Stomach smooth muscle (tissue), 2 donors: Measurements from ENCODE around the gene PPP5C.
"Not testable (repeated sequence)": the region's sequence is repeated elsewhere in the genome, so short reads cannot be mapped to it uniquely, and the experiment has no call there.

ENCODE experiments used
- H3K27ac ChIP-seq: one replicate; pipeline ENCODE4 v1.7.0; 2013; ENCODE audit warnings: mild to moderate bottlenecking, low read length, inconsistent platforms
- H3K27me3 ChIP-seq, 2 donors: one replicate each; pipeline ENCODE4 v1.7.0; 2013; ENCODE audit warnings: low read length in 2 of 2; ENCODE audit not compliant: insufficient read depth in 2 of 2, control insufficient read depth in 1 of 2
- H3K36me3 ChIP-seq, 2 donors: one replicate each; pipeline ENCODE4 v1.7.0; 2013; ENCODE audit warnings: low read length in 2 of 2; ENCODE audit not compliant: control insufficient read depth in 2 of 2, insufficient read depth in 2 of 2
- H3K4me1 ChIP-seq: one replicate; pipeline ENCODE4 v1.7.0; 2013; ENCODE audit warnings: low read length; ENCODE audit not compliant: control insufficient read depth, insufficient read depth
- H3K4me3 ChIP-seq, 2 donors: one replicate each; pipeline ENCODE4 v1.7.0; 2013; ENCODE audit warnings: low read length in 2 of 2
- H3K9ac ChIP-seq, 2 donors: one replicate each; pipeline ENCODE4 v1.7.0; 2013; ENCODE audit warnings: low read length in 2 of 2, mild to moderate bottlenecking in 1 of 2
- H3K9me3 ChIP-seq, 2 donors: one replicate each; pipeline ENCODE4 v1.7.0; 2013; ENCODE audit warnings: low read length in 2 of 2; ENCODE audit not compliant: control insufficient read depth in 2 of 2
- donor health status: healthy.
- donor health status: Pancreatic carcinoma.

PPP5C gene

GRCh38 chr19:46409191-46409590, 62.3 kb downstream of the PPP5C start:
- Histone ChIP-seq H3K4me1 (peaks cover 36% of the 10 kb centered on the region), H3K27me3 (peaks cover 58 to 71% of the 10 kb centered on the region in 2 donors), H3K9me3 (no peaks in the 10 kb centered on the region), H3K4me3 (no peak overlapping the region), H3K9ac (no peak overlapping the region), H3K36me3 (no peaks in the 10 kb centered on the region), H3K27ac (no peak overlapping the region)

- peaks cover 58 to 65% of the 10 kb centered on the region in 2 donors for H3K27me3 ChIP-seq
Observed at GRCh38 chr19:46410205-46411087, 63.6 kb downstream of the PPP5C start.

GRCh38 chr19:46411088-46411924, 64.4 kb downstream of the PPP5C start:
- H3K4me1 ChIP-seq: peaks cover 33% of the 10 kb centered on the region
- H3K27me3 ChIP-seq: peaks cover 51 to 56% of the 10 kb centered on the region in 2 donors
- H3K9ac ChIP-seq: peak overlapping the region; percentile 5 to 28
- peak overlapping the region; percentile 31 to 69 for H3K4me3 ChIP-seq
- no peak overlapping the region for H3K27ac ChIP-seq
- no peaks in the 10 kb centered on the region for H3K9me3 ChIP-seq
- H3K36me3 ChIP-seq: no peaks in the 10 kb centered on the region

More at GRCh38 chr19:46410205-46411087, 63.6 kb downstream of the PPP5C start:
- H3K27ac ChIP-seq: no peak overlapping the region
- H3K4me3 ChIP-seq: peak overlapping the region in 1 of 2 donors; percentile 69
- peaks cover 29% of the 10 kb centered on the region for H3K4me1 ChIP-seq
- no peaks in the 10 kb centered on the region for H3K36me3 ChIP-seq
- H3K9ac ChIP-seq: no peak overlapping the region
- H3K9me3 ChIP-seq: no peaks in the 10 kb centered on the region

GRCh38 chr19:46411925-46412649, 65.2 kb downstream of the PPP5C start:
- no peak overlapping the region for H3K27ac ChIP-seq
- no peaks in the 10 kb centered on the region for H3K36me3 ChIP-seq
- H3K9ac ChIP-seq: peak overlapping the region; percentile 21 to 28
- H3K4me3 ChIP-seq: peak overlapping the region; percentile 58 to 69
- H3K27me3 ChIP-seq: peaks cover 46 to 54% of the 10 kb centered on the region in 2 donors
- peaks cover 36% of the 10 kb centered on the region for H3K4me1 ChIP-seq
- no peaks in the 10 kb centered on the region for H3K9me3 ChIP-seq

- Histone ChIP-seq H3K4me1 (peaks cover 36% of the 10 kb centered on the region), H3K9me3 (no peaks in the 10 kb centered on the region), H3K27ac (no peak overlapping the region), H3K9ac (peak overlapping the region in 1 of 2 donors; percentile 26), H3K36me3 (no peaks in the 10 kb centered on the region), H3K27me3 (peaks cover 44 to 49% of the 10 kb centered on the region in 2 donors), H3K4me3 (peak overlapping the region; percentile 58 to 69)
Observed at GRCh38 chr19:46412650-46413261, 65.9 kb downstream of the PPP5C start.

- Histone ChIP-seq H3K9me3 (no peaks in the 10 kb centered on the region), H3K9ac (peak within 1 kb of the TSS in 1 of 2 donors; percentile 26), H3K27me3 (peaks cover 39 to 43% of the 10 kb centered on the region in 2 donors), H3K36me3 (no peaks in the 10 kb centered on the region), H3K27ac (no peak within 1 kb of the TSS), H3K4me3 (peak within 1 kb of the TSS; percentile 58 to 69), H3K4me1 (peaks cover 35% of the 10 kb centered on the region)
Observed at GRCh38 chr19:46413262-46414031, 66.6 kb downstream of the PPP5C start, which contains the start of gene CCDC8. Gene CCDC8 (minus strand): TSS chr19:46413564. CDS start chr19:46412810, 754 bp downstream.

- not testable (repeated sequence) for H3K27ac ChIP-seq, H3K36me3 ChIP-seq, H3K9me3 ChIP-seq, H3K9ac ChIP-seq, H3K4me3 ChIP-seq
- H3K4me1 ChIP-seq: peaks cover 33% of the 10 kb centered on the region
- peaks cover 36 to 40% of the 10 kb centered on the region in 2 donors for H3K27me3 ChIP-seq
Observed at GRCh38 chr19:46414899-46415298, 68.0 kb downstream of the PPP5C start.

- Histone ChIP-seq H3K4me3 (peak overlapping the region; percentile 42 to 63), H3K4me1 (peaks cover 32% of the 10 kb centered on the region), H3K27me3 (peaks cover 30 to 34% of the 10 kb centered on the region in 2 donors)
- not testable (repeated sequence) for H3K9me3 ChIP-seq, H3K27ac ChIP-seq, H3K36me3 ChIP-seq, H3K9ac ChIP-seq
Observed at GRCh38 chr19:46415804-46416709, 69.2 kb downstream of the PPP5C start.

- no peak overlapping the region for H3K27ac ChIP-seq
- H3K36me3 ChIP-seq: no peaks in the 10 kb centered on the region
- peaks cover 5 to 7% of the 10 kb centered on the region in 2 donors for H3K27me3 ChIP-seq
Observed at GRCh38 chr19:46420056-46420455, 73.2 kb downstream of the PPP5C start.

More at GRCh38 chr19:46420056-46420455, 73.2 kb downstream of the PPP5C start:
- H3K9ac ChIP-seq: no peak overlapping the region
- no peaks in the 10 kb centered on the region for H3K9me3 ChIP-seq
- no peak overlapping the region for H3K4me3 ChIP-seq
- peaks cover 6% of the 10 kb centered on the region for H3K4me1 ChIP-seq
